Fibroblast of villous mesenchyme (primary cell): Measurements from ENCODE around the gene MARK3. TPM values are rescaled to one million over a fixed set of nuclear protein-coding genes. Genes with fewer than 3 reads are reported as not detected.

Source experiments
- DNase-seq: peaks from one replicate; pipeline ENCODE4 v3.0.0-alpha.2; 2010; ENCODE audit warnings: low read depth
- H3K4me3 ChIP-seq: 2 replicates; pipeline ENCODE4 v1.5.1; 2011; ENCODE audit warnings: low read depth, mild to moderate bottlenecking, low read length
- total RNA-seq: library from RNA; depleted of rRNA; stranded (reverse); fragments of >200 nt; gene quantifications from 2 replicates; pipeline ENCODE4 v1.2.3, GENCODE V29; 2012
- TF ChIP-seq, protein P1 (sequence below): IDR thresholded peaks from 2 replicates; pipeline ENCODE4 v1.5.1; 2012; ENCODE audit warnings: low read depth, mild to moderate bottlenecking, low read length; ENCODE audit not compliant: insufficient read depth

The MARK3 gene
- total RNA-seq, 1 donor = 108 TPM

- no peak overlapping the region for H3K4me3 ChIP-seq
- no peak for DNase-seq
- TF ChIP-seq, protein P1, sequence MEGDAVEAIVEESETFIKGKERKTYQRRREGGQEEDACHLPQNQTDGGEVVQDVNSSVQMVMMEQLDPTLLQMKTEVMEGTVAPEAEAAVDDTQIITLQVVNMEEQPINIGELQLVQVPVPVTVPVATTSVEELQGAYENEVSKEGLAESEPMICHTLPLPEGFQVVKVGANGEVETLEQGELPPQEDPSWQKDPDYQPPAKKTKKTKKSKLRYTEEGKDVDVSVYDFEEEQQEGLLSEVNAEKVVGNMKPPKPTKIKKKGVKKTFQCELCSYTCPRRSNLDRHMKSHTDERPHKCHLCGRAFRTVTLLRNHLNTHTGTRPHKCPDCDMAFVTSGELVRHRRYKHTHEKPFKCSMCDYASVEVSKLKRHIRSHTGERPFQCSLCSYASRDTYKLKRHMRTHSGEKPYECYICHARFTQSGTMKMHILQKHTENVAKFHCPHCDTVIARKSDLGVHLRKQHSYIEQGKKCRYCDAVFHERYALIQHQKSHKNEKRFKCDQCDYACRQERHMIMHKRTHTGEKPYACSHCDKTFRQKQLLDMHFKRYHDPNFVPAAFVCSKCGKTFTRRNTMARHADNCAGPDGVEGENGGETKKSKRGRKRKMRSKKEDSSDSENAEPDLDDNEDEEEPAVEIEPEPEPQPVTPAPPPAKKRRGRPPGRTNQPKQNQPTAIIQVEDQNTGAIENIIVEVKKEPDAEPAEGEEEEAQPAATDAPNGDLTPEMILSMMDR = no peak
These were observed 7.6 kb upstream of the MARK3 start for GRCh38 chr14:103377522-103378037.

DNA sequence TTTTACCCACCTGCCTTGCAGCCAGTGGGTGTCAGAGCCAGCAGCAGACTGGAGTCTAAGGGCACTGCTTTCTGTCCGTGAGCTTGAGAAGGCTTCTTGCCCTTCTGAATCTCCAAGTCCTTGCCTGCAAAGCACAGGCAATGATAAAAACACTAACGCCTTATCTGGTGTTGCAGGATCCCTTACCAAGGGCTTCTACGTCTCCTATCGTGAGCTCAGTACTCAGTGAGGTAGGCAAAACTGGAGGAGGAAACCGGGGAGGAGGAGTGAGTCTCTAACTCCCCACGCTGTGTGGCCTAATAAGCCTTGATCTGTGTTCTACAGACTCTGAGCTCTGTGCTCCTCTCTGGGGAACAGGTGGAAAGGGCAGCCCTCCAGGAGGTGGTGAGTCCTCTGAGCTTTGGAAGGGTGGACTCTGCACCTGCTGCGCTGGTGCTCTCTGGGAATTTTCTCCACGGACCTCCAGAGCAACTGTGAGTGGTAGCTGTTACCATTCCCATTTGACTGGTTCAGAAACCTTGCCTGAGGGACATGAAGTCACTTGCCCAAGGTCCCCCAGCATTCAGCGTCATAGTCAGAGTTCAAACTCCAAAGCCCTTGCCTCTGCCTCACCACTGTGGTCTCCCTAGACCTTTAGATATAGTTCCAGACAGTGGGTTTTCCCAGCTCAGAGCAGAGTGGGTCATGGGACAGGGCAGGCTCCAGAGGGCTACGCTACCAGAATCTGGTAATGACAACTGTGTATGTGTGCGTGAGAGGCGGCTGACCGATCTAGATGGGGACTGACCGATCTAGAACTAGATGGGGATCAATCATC is 7.0 kb upstream of the MARK3 start:
- no peak overlapping the region for H3K4me3 ChIP-seq
- no peak for DNase-seq
- TF ChIP-seq, protein P1 = no peak

DNA sequence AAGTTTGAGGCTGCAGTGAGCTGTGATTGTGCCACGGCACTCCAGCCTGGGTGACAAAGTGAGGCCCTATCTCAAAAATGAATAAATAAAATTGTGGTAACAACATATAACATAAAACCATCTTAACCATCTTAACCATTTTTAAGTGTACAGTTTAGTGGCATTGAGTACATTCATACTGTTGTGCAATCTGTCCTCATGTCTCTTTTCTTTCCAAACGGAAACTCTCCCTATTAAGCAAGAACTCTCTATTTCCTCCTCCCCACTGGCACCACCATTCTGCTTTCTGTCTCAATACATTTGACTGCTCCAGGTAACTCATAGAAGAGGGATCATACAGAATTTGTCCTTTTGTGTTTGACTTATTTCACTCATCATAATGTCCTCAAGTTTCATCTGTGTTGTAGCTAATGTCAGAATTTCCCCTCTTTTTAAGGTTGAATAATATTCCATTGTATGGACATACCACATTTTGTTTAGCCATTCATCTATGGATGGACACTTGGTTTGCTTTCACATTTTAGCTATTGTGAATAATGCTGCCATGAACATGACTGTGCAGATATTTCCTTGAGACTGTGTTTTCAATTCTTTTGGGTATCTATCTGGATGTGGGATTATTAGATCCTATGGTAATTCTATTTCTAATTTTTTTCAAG is 4.4 kb upstream of the MARK3 start:
- no peak overlapping the region for H3K4me3 ChIP-seq
- peak; percentile 64 for DNase-seq
- TF ChIP-seq, protein P1 = no peak

GRCh38 chr14:103382376-103382775 is 2.8 kb upstream of the MARK3 start:
- TF ChIP-seq, protein P1 = no peak
- no peak overlapping the region for H3K4me3 ChIP-seq
- DNase-seq = peak; percentile 97

- TF ChIP-seq, protein P1 = no peak
- no peak for DNase-seq
- peak overlapping the region; percentile 92 for H3K4me3 ChIP-seq
These were observed 614 bp upstream of the MARK3 start for GRCh38 chr14:103384450-103385151.

- TF ChIP-seq, protein P1 = no peak
- DNase-seq = peak; percentile 36
- peak overlapping the region; percentile 92 for H3K4me3 ChIP-seq
These were observed 906 bp downstream of the MARK3 start for GRCh38 chr14:103385929-103386712.
